GM23338 (cell line): Measurements from ENCODE around the gene ITGB5. TPM values are rescaled to one million over a fixed set of nuclear protein-coding genes. Genes with fewer than 3 reads are reported as not detected.

Experiments used
- ATAC-seq: fragments of 200-7000 bp; cut with Tn5 transposase; 3 replicates; pipeline ENCODE4 v1.9.1; 2020
- DNase-seq: peaks from one replicate; pipeline ENCODE4 v3.0.0-alpha.2; 2015; ENCODE audit warnings: low spot score
- H2AFZ ChIP-seq: fragments of 200-600 bp; sonication (generic); 2 replicates; pipeline ENCODE4 v1.8.0; 2016; ENCODE audit warnings: antibody characterized with exemption, mild to moderate bottlenecking, moderate library complexity
- H3F3A ChIP-seq: fragments of 200-600 bp; sonication (generic); replicated peaks from 2 replicates; pipeline ENCODE4 v1.8.0; 2017; ENCODE audit warnings: antibody characterized with exemption, mixed run types, low read depth
- H3K27ac ChIP-seq: fragments of 200-600 bp; sonication (generic); 2 replicates; pipeline ENCODE4 v1.6.1; 2016; ENCODE audit warnings: low read depth
- H3K27me3 ChIP-seq: fragments of 200-600 bp; sonication (generic); 2 replicates; pipeline ENCODE4 v1.8.0; 2016; ENCODE audit warnings: mild to moderate bottlenecking, mixed run types, moderate library complexity; ENCODE audit not compliant: insufficient read depth
- H3K36me3 ChIP-seq: fragments of 200-600 bp; sonication (generic); 2 replicates; pipeline ENCODE4 v1.8.0; 2016; ENCODE audit warnings: mild to moderate bottlenecking; ENCODE audit not compliant: insufficient read depth
- H3K4me1 ChIP-seq: fragments of 200-600 bp; sonication (generic); 2 replicates; pipeline ENCODE4 v1.8.0; 2016; ENCODE audit warnings: mild to moderate bottlenecking, moderate library complexity; ENCODE audit not compliant: insufficient read depth
- H3K4me2 ChIP-seq: fragments of 200-600 bp; sonication (generic); 2 replicates; pipeline ENCODE4 v1.7.1; 2017; ENCODE audit warnings: mixed run types
- H3K4me3 ChIP-seq: fragments of 200-600 bp; sonication (generic); 2 replicates; pipeline ENCODE4 v1.6.1; 2016; ENCODE audit warnings: mixed run types
- H3K79me2 ChIP-seq: fragments of 200-600 bp; sonication (generic); replicated peaks from 2 replicates; pipeline ENCODE4 v1.8.0; 2017; ENCODE audit warnings: mild to moderate bottlenecking; ENCODE audit not compliant: insufficient read depth
- H3K9me2 ChIP-seq: fragments of 200-600 bp; sonication (generic); 2 replicates; pipeline ENCODE4 v1.8.0; 2017; ENCODE audit not compliant: insufficient read depth
- H4K20me1 ChIP-seq: fragments of 200-600 bp; sonication (generic); replicated peaks from 2 replicates; pipeline ENCODE4 v1.8.0; 2017; ENCODE audit warnings: mild to moderate bottlenecking; ENCODE audit not compliant: insufficient read depth
- H3K27ac Mint-ChIP-seq: 2 replicates; pipeline ENCODE4 v1.8.0; 2020; ENCODE audit warnings: inconsistent platforms, mild to moderate bottlenecking, moderate library complexity, mixed read lengths
- H3K27me3 Mint-ChIP-seq: 3 replicates; pipeline ENCODE4 v1.8.0; 2022; ENCODE audit warnings: low read depth, mild to moderate bottlenecking, moderate library complexity, mixed read lengths, inconsistent platforms; ENCODE audit not compliant: insufficient read depth, poor library complexity
- H3K36me3 Mint-ChIP-seq: 3 replicates; pipeline ENCODE4 v1.8.0; 2021; ENCODE audit warnings: low read depth, mild to moderate bottlenecking, inconsistent platforms, moderate library complexity, mixed read lengths
- H3K4me1 Mint-ChIP-seq: 3 replicates; pipeline ENCODE4 v1.8.0; 2020; ENCODE audit warnings: mild to moderate bottlenecking, inconsistent platforms, mixed read lengths
- H3K4me3 Mint-ChIP-seq: 3 replicates; pipeline ENCODE4 v1.8.0; 2021; ENCODE audit warnings: moderate library complexity, mild to moderate bottlenecking, inconsistent platforms, mixed read lengths
- H3K9me3 Mint-ChIP-seq: 3 replicates; pipeline ENCODE4 v1.8.0; 2020; ENCODE audit warnings: moderate library complexity, mild to moderate bottlenecking, inconsistent platforms, mixed read lengths
- CREB1 ChIP-seq: fragments of 250-450 bp; sonication (Bioruptor Pico); IDR thresholded peaks from 2 replicates; pipeline ENCODE4 v1.5.0; 2020; ENCODE audit warnings: low read depth, mild to moderate bottlenecking, moderate library complexity
- CTCF ChIP-seq, 2 experiments: fragments of 200-600 bp in 1 of 2; sonication (generic) in 1 of 2; conservative IDR thresholded peaks; 2 replicates each; pipeline versions ENCODE4 v1.5.1 to v1.6.1; 2016 to 2017; ENCODE audit warnings: antibody characterized with exemption in 2 of 2, low read depth in 2 of 2, mild to moderate bottlenecking in 2 of 2, moderate library complexity in 1 of 2
- ETS1 ChIP-seq: IDR thresholded peaks from 2 replicates; pipeline ENCODE4 v1.6.1; 2016; ENCODE audit warnings: antibody characterized with exemption
- EZH2 ChIP-seq: fragments of 200-600 bp; sonication (generic); IDR thresholded peaks from one replicate; pipeline ENCODE4 v1.8.0; 2017; ENCODE audit warnings: antibody characterized with exemption, mild to moderate bottlenecking, low read depth; ENCODE audit not compliant: unreplicated experiment
- EZH2phosphoT487 ChIP-seq: fragments of 200-600 bp; sonication (generic); IDR thresholded peaks from one replicate; pipeline ENCODE4 v1.8.1; 2018; ENCODE audit warnings: antibody characterized with exemption; ENCODE audit not compliant: unreplicated experiment
- JUNB ChIP-seq: IDR thresholded peaks from one replicate; pipeline ENCODE4 v1.6.1; 2016; ENCODE audit warnings: antibody characterized with exemption; ENCODE audit not compliant: unreplicated experiment
- NANOG ChIP-seq: IDR thresholded peaks from 2 replicates; pipeline ENCODE4 v1.6.1; 2016; ENCODE audit warnings: antibody characterized with exemption, borderline replicate concordance
- POLR2AphosphoS5 ChIP-seq: IDR thresholded peaks from 2 replicates; pipeline ENCODE4 v1.6.1; 2016; ENCODE audit warnings: antibody characterized with exemption, low read depth
- REST ChIP-seq: IDR thresholded peaks from one replicate; pipeline ENCODE4 v1.6.1; 2018; ENCODE audit warnings: antibody characterized with exemption; ENCODE audit not compliant: unreplicated experiment
- STAT1 ChIP-seq: IDR thresholded peaks from one replicate; pipeline ENCODE4 v1.6.1; 2016; ENCODE audit warnings: antibody characterized with exemption; ENCODE audit not compliant: unreplicated experiment
- ZNF114 ChIP-seq: fragments of 250-450 bp; sonication (Bioruptor Pico); IDR thresholded peaks from 2 replicates; pipeline ENCODE4 v1.5.0; 2020; ENCODE audit warnings: mild to moderate bottlenecking, moderate library complexity
- ZNF331 ChIP-seq: fragments of 250-450 bp; sonication (Bioruptor Pico); IDR thresholded peaks from 2 replicates; pipeline ENCODE4 v1.5.0; 2020; ENCODE audit warnings: low read depth, mild to moderate bottlenecking, moderate library complexity
- ZNF462 ChIP-seq: fragments of 250-450 bp; sonication (Bioruptor Pico); IDR thresholded peaks from 2 replicates; pipeline ENCODE4 v1.5.0; 2020; ENCODE audit warnings: mild to moderate bottlenecking, moderate library complexity
- polyA plus RNA-seq: library from polyadenylated mRNA; unstranded; fragments of >200 nt; fragmentation: Nextera tagmentation; extraction: Ambion mirVana; gene quantifications from 2 replicates; pipeline ENCODE4 v1.2.1, GENCODE V29; 2016
- total RNA-seq: library from RNA; depleted of rRNA; stranded (reverse); fragments of >200 nt; shearing (Covaris generic); gene quantifications from 2 replicates; pipeline ENCODE4 v1.2.3, GENCODE V29; 2014

ITGB5 gene
- total and polyA plus RNA-seq, 2 experiments from 2014 or later: 68.2 to 269 TPM

- ATAC-seq (no peak), DNase-seq (no peak)
- peaks cover 13% of the 10 kb centered on the region for H3F3A ChIP-seq
- Mint-ChIP-seq H3K4me3 (peak overlapping the region; percentile 86), H3K9me3 (peaks cover 3% of the 10 kb centered on the region), H3K36me3 (peaks cover 15% of the 10 kb centered on the region), H3K27me3 (peaks cover 27% of the 10 kb centered on the region), H3K4me1 (peaks cover 66% of the 10 kb centered on the region), H3K27ac (no peak overlapping the region)
- H3K4me2 ChIP-seq: peak overlapping the region; percentile 88
- peaks cover 5% of the 10 kb centered on the region; the same call in 1 of the 2 replicates for H4K20me1 ChIP-seq
- no peaks in the 10 kb centered on the region for H3K9me2 ChIP-seq
- H3K27me3 ChIP-seq: no peaks in the 10 kb centered on the region
- H3K27ac ChIP-seq: peak overlapping the region; percentile 95
- H3K79me2 ChIP-seq: peaks cover 65% of the 10 kb centered on the region
- no peaks in the 10 kb centered on the region for H3K36me3 ChIP-seq
- TF ChIP-seq JUNB: no peak
- TF ChIP-seq CTCF (conservative IDR thresholded peaks at IDR 0.05; ENCODE audit: low read depth in 2 of 2): no peak
- no peak for TF ChIP-seq ZNF114 (CRISPR knock-in tag)
- TF ChIP-seq ZNF462: no peak
- no peak for TF ChIP-seq POLR2AphosphoS5
- no peak for TF ChIP-seq EZH2phosphoT487
- no peak for TF ChIP-seq REST
- TF ChIP-seq ZNF331 (CRISPR knock-in tag): no peak
- TF ChIP-seq NANOG: no peak
- no peak for TF ChIP-seq CREB1 (CRISPR knock-in tag)
- TF ChIP-seq STAT1: no peak
- TF ChIP-seq EZH2: no peak
- no peak for TF ChIP-seq ETS1
- H3K4me1 ChIP-seq: peaks cover 49% of the 10 kb centered on the region
- H3K4me3 ChIP-seq: peak overlapping the region; percentile 71; the same call in 1 of the 2 replicates
- no peak overlapping the region for H2AFZ ChIP-seq
These were observed 2.6 kb downstream of the ITGB5 start for GRCh38 chr3:124884474-124885101.
